GM21515 (cell line): ENCODE data around the gene IMP3.
A peak's percentile ranks its signal among the peaks of the same experiment; 100 is the strongest.
"Not testable (repeated sequence)": the region's sequence is repeated elsewhere in the genome, so short reads cannot be mapped to it uniquely, and the experiment has no call there.

ENCODE experiments used
- ATAC-seq: cut with Tn5 transposase; IDR thresholded peaks from one replicate; pipeline ENCODE4 v1.9.1; 2021; ENCODE audit not compliant: unreplicated experiment

IMP3 gene

GRCh38 chr15:75650908-75651809, 11.1 kb upstream of the IMP3 start:
- no peak for ATAC-seq

- ATAC-seq: no peak
Observed at GRCh38 chr15:75649848-75650247, 9.8 kb upstream of the IMP3 start.

- no peak for ATAC-seq
Observed at GRCh38 chr15:75649045-75649761, 9.2 kb upstream of the IMP3 start.

- ATAC-seq: no peak
Observed at GRCh38 chr15:75648156-75649000, 8.4 kb upstream of the IMP3 start.

- no peak for ATAC-seq
Observed at GRCh38 chr15:75647370-75648155, 7.5 kb upstream of the IMP3 start, which contains the start of gene SNX33. SNX33 (plus strand) TSS chr15:75647912; CDS start chr15:75649103, 1,191 bp downstream.

GRCh38 chr15:75646944-75647364, 6.9 kb upstream of the IMP3 start:
- ATAC-seq: no peak

- no peak for ATAC-seq
Observed at GRCh38 chr15:75646112-75646943, 6.3 kb upstream of the IMP3 start.

GRCh38 chr15:75644376-75644775, 4.4 kb upstream of the IMP3 start:
- no peak for ATAC-seq

- no peak for ATAC-seq
Observed at GRCh38 chr15:75641603-75642002, 1.6 kb upstream of the IMP3 start.

- no peak for ATAC-seq
Observed at GRCh38 chr15:75641179-75641503, 1.1 kb upstream of the IMP3 start.

GRCh38 chr15:75640483-75641178, 607 bp upstream of the IMP3 start:
- ATAC-seq: peak; percentile 41

- ATAC-seq: no peak
Observed at GRCh38 chr15:75639191-75639708, 774 bp downstream of the IMP3 start.

- no peak for ATAC-seq
Observed at GRCh38 chr15:75637245-75638009, 2.6 kb downstream of the IMP3 start.

- ATAC-seq: no peak
Observed at GRCh38 chr15:75636026-75636425, 4.0 kb downstream of the IMP3 start.

- not testable (repeated sequence) for ATAC-seq
Observed at GRCh38 chr15:75633922-75634321, 6.1 kb downstream of the IMP3 start.

- no peak for ATAC-seq
Observed at GRCh38 chr15:75631935-75632334, 8.1 kb downstream of the IMP3 start.

GRCh38 chr15:75625542-75626347, 14.3 kb downstream of the IMP3 start, which contains the start of gene SNUPN:
SNUPN (minus strand) TSS chr15:75625725; CDS start chr15:75621051, 4,674 bp downstream.
- ATAC-seq: peak; percentile 70
